ENCODE measurements around the gene RAD9A. TPM values are rescaled to one million over a fixed set of nuclear protein-coding genes. Genes with fewer than 3 reads are reported as not detected.
A peak's percentile ranks its signal among the peaks of the same experiment; 100 is the strongest.

The RAD9A gene
- total RNA-seq, 1 donor from 2014 or later: 9.4 TPM

- TF ChIP-seq CTCF (IDR thresholded peaks at IDR 0.05; ENCODE audit: insufficient read depth, low read depth, low read length) (peak; percentile 96), EZH2 (IDR thresholded peaks at IDR 0.05; ENCODE audit: insufficient read depth, low read length) (no peak)
- Mint-ChIP-seq H3K4me1 (ENCODE audit: low read depth, unreplicated experiment) (peaks cover 42% of the 10 kb centered on the region), H3K36me3 (ENCODE audit: low read depth, unreplicated experiment) (peaks cover 6% of the 10 kb centered on the region), H3K27me3 (ENCODE audit: low read depth, unreplicated experiment) (no peaks in the 10 kb centered on the region), H3K27ac (ENCODE audit: unreplicated experiment) (peak overlapping the region; percentile 98), H3K9me3 (ENCODE audit: unreplicated experiment) (no peaks in the 10 kb centered on the region), H3K4me3 (ENCODE audit: unreplicated experiment) (peak overlapping the region; percentile 69)
- Histone ChIP-seq H4K20me1 (ENCODE audit: insufficient read depth, low read length) (peaks cover 9% of the 10 kb centered on the region), H3K4me2 (ENCODE audit: low read length) (peak overlapping the region; percentile 67), H3K4me1 (ENCODE audit: insufficient read depth, low read length) (peaks cover 54% of the 10 kb centered on the region), H3K9ac (ENCODE audit: low read length) (peak overlapping the region; percentile 80), H3K9me3 (ENCODE audit: insufficient read depth, low read depth, low read length) (no peaks in the 10 kb centered on the region), H3K79me2 (ENCODE audit: insufficient read depth, low read length) (peaks cover 16% of the 10 kb centered on the region), H2AFZ (ENCODE audit: low read depth, low read length) (peak overlapping the region; percentile 28), H3K36me3 (ENCODE audit: insufficient read depth, low read length) (no peaks in the 10 kb centered on the region), H3K4me3 (ENCODE audit: insufficient read depth, low read depth, low read length) (peak overlapping the region; percentile 3), H3K27ac (ENCODE audit: low read depth, low read length) (peak overlapping the region; percentile 58), H3K27me3 (ENCODE audit: insufficient read depth, low read length) (no peaks in the 10 kb centered on the region)
- FAIRE-seq: no peak
- peak; percentile 57 for DNase-seq (ENCODE audit: low read depth)
These were observed 34.8 kb upstream of the RAD9A start for GRCh38 chr11:67356864-67357561.

- Mint-ChIP-seq H3K27me3 (ENCODE audit: low read depth, unreplicated experiment) (no peaks in the 10 kb centered on the region), H3K27ac (ENCODE audit: unreplicated experiment) (peak overlapping the region; percentile 98), H3K36me3 (ENCODE audit: low read depth, unreplicated experiment) (peaks cover 15% of the 10 kb centered on the region), H3K4me3 (ENCODE audit: unreplicated experiment) (no peak overlapping the region), H3K4me1 (ENCODE audit: low read depth, unreplicated experiment) (peaks cover 42% of the 10 kb centered on the region), H3K9me3 (ENCODE audit: unreplicated experiment) (no peaks in the 10 kb centered on the region)
- peak overlapping the region; percentile 58 for H3K27ac ChIP-seq (ENCODE audit: low read depth, low read length)
- peaks cover 8% of the 10 kb centered on the region for H3K79me2 ChIP-seq (ENCODE audit: insufficient read depth, low read length)
- no peak overlapping the region for H2AFZ ChIP-seq (ENCODE audit: low read depth, low read length)
- no peaks in the 10 kb centered on the region for H3K27me3 ChIP-seq (ENCODE audit: insufficient read depth, low read length)
- TF ChIP-seq EZH2 (IDR thresholded peaks at IDR 0.05; ENCODE audit: insufficient read depth, low read length): no peak
- TF ChIP-seq CTCF (IDR thresholded peaks at IDR 0.05; ENCODE audit: insufficient read depth, low read depth, low read length): no peak
- H3K4me2 ChIP-seq (ENCODE audit: low read length): peak overlapping the region; percentile 67
- H4K20me1 ChIP-seq (ENCODE audit: insufficient read depth, low read length): peaks cover 18% of the 10 kb centered on the region
- DNase-seq (ENCODE audit: low read depth) (peak; percentile 77), FAIRE-seq (no peak)
- peaks cover 48% of the 10 kb centered on the region for H3K4me1 ChIP-seq (ENCODE audit: insufficient read depth, low read length)
- H3K9ac ChIP-seq (ENCODE audit: low read length): peak overlapping the region; percentile 65
- H3K36me3 ChIP-seq (ENCODE audit: insufficient read depth, low read length): no peaks in the 10 kb centered on the region
- peak overlapping the region; percentile 3 for H3K4me3 ChIP-seq (ENCODE audit: insufficient read depth, low read depth, low read length)
- no peaks in the 10 kb centered on the region for H3K9me3 ChIP-seq (ENCODE audit: insufficient read depth, low read depth, low read length)
These were observed 33.7 kb upstream of the RAD9A start for GRCh38 chr11:67357831-67358670.

All from astrocyte (in vitro differentiated cells and primary cell).